Gastrocnemius medialis (tissue), 4 donors: ENCODE data around the gene DEFB129.

Source experiments
- POLR2A ChIP-seq, 2 donors: fragments of 450-650 bp; IDR thresholded peaks; one replicate each; pipeline ENCODE4 v1.6.1; 2017; ENCODE audit warnings: antibody characterized with exemption in 2 of 2, mild to moderate bottlenecking in 2 of 2, moderate library complexity in 2 of 2
- TF ChIP-seq, protein P1 (sequence below), 5 experiments: fragments of 450-650 bp in 3 of 5; fragments of 200-600 bp in 2 of 5; sonication (generic) in 2 of 5; IDR thresholded peaks in 4 of 5; conservative IDR thresholded peaks in 1 of 5; 1 replicate in 4 of 5; 2 replicates in 1 of 5; pipeline ENCODE4 v1.5.1; 2016 to 2019; ENCODE audit warnings: antibody characterized with exemption in 5 of 5, mild to moderate bottlenecking in 3 of 5, moderate library complexity in 3 of 5

DNA sequence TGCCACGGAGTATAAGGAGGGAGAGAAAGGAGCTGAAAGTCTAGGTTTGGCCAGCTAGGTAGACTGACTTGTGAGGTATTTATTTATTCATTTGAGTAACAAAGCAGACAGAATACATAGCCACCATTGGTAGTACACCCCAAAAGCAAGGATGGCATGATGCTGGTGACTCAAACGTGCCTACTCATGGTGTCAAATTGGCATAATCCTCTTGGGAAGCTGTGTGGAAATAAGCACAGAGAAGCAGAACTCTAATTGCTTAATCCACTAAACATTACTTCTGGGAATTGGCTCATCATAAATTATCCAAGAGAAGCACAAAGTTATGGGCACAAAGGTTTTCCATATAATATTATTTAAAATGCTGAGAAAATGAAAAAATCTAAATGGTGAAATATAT is 32.9 kb downstream of the DEFB129 start:
- TF ChIP-seq, protein P1, sequence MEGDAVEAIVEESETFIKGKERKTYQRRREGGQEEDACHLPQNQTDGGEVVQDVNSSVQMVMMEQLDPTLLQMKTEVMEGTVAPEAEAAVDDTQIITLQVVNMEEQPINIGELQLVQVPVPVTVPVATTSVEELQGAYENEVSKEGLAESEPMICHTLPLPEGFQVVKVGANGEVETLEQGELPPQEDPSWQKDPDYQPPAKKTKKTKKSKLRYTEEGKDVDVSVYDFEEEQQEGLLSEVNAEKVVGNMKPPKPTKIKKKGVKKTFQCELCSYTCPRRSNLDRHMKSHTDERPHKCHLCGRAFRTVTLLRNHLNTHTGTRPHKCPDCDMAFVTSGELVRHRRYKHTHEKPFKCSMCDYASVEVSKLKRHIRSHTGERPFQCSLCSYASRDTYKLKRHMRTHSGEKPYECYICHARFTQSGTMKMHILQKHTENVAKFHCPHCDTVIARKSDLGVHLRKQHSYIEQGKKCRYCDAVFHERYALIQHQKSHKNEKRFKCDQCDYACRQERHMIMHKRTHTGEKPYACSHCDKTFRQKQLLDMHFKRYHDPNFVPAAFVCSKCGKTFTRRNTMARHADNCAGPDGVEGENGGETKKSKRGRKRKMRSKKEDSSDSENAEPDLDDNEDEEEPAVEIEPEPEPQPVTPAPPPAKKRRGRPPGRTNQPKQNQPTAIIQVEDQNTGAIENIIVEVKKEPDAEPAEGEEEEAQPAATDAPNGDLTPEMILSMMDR (IDR thresholded peaks at IDR 0.05 in 4 of 5, conservative IDR thresholded peaks at IDR 0.05 in 1 of 5): no peak
- no peak for TF ChIP-seq POLR2A (IDR thresholded peaks at IDR 0.05)
